DMS153 (cell line): Measurements from ENCODE around the gene ROCK2.

Source experiments
- DNase-seq: peaks from one replicate; lab custom pipeline; 2025; lab: John Stamatoyannopoulos, UW

Gene ROCK2

GRCh38 chr2:11310212-11310611 lies 34.2 kb downstream of the ROCK2 start:
- no peak for DNase-seq

- no peak for DNase-seq
Measured at GRCh38 chr2:11309706-11310105, 34.7 kb downstream of the ROCK2 start.

GRCh38 chr2:11307764-11308415 lies 36.5 kb downstream of the ROCK2 start:
- no peak for DNase-seq

GRCh38 chr2:11305958-11306357 lies 38.5 kb downstream of the ROCK2 start:
- no peak for DNase-seq

GRCh38 chr2:11305338-11305737 lies 39.1 kb downstream of the ROCK2 start:
- DNase-seq: no peak

- DNase-seq: no peak
Measured at GRCh38 chr2:11304476-11304875, 40.0 kb downstream of the ROCK2 start.

GRCh38 chr2:11303290-11304013 lies 41.0 kb downstream of the ROCK2 start:
- DNase-seq: no peak

GRCh38 chr2:11299439-11299838 lies 45.0 kb downstream of the ROCK2 start:
- DNase-seq: no peak

- DNase-seq: no peak
Measured at GRCh38 chr2:11298592-11298991, 45.8 kb downstream of the ROCK2 start.

GRCh38 chr2:11296401-11296800 lies 48.0 kb downstream of the ROCK2 start:
- DNase-seq: no peak

- no peak for DNase-seq
Measured at GRCh38 chr2:11292464-11293255, 51.8 kb downstream of the ROCK2 start.

- DNase-seq: no peak
Measured at GRCh38 chr2:11290713-11291112, 53.7 kb downstream of the ROCK2 start.

GRCh38 chr2:11290211-11290610 lies 54.2 kb downstream of the ROCK2 start:
- DNase-seq: no peak

GRCh38 chr2:11288431-11288830 lies 56.0 kb downstream of the ROCK2 start:
- no peak for DNase-seq

- DNase-seq: no peak
Measured at GRCh38 chr2:11286749-11287148, 57.7 kb downstream of the ROCK2 start.

- no peak for DNase-seq
Measured at GRCh38 chr2:11286323-11286722, 58.1 kb downstream of the ROCK2 start.

- DNase-seq: no peak
Measured at GRCh38 chr2:11285499-11285898, 58.9 kb downstream of the ROCK2 start.

- no peak for DNase-seq
Measured at GRCh38 chr2:11281186-11281585, 63.2 kb downstream of the ROCK2 start.

- DNase-seq: no peak
Measured at GRCh38 chr2:11280713-11281112, 63.7 kb downstream of the ROCK2 start.

- DNase-seq: no peak
Measured at GRCh38 chr2:11279398-11279797, 65.0 kb downstream of the ROCK2 start.

GRCh38 chr2:11278219-11278618 lies 66.2 kb downstream of the ROCK2 start:
- no peak for DNase-seq

- no peak for DNase-seq
Measured at GRCh38 chr2:11275910-11276309, 68.5 kb downstream of the ROCK2 start.

GRCh38 chr2:11270891-11271290 lies 73.5 kb downstream of the ROCK2 start:
- no peak for DNase-seq
